ENCODE data around the gene RGS11. TPM values are rescaled to one million over a fixed set of nuclear protein-coding genes. Genes with fewer than 3 reads are reported as not detected.
"Not testable (repeated sequence)": the region's sequence is repeated elsewhere in the genome, so short reads cannot be mapped to it uniquely, and the experiment has no call there.

Gene RGS11
- total RNA-seq, 8 experiments from 2014 or later: 0.22 to 12.5 (median 1.7) TPM

- in situ Hi-C loops (cut with MboI; ENCODE audit: low pct_unique_long_range_greater_than_20kb in 2 of 9, low sequenced_read_pairs in 9 of 9, unreplicated experiment in 9 of 9): no loop called here
- no peak overlapping the region for H3K4me3 ChIP-seq
- ATAC-seq (replicated peaks in 6 of 8): no peak
- H3K4me1 ChIP-seq (replicated peaks in 1 of 2): peaks cover 0 to 6% of the 10 kb centered on the region in 2 donors
- no peak overlapping the region for H3K27ac ChIP-seq
- 80 to 90% methylated on average over 1 to 2 of the region's 34 CpGs; no CpG with 5 or more reads in 8 of the 10 experiments for WGBS, 10 experiments
Measured at GRCh38 chr16:270381-271255, 5.1 kb downstream of the RGS11 start.

GRCh38 chr16:269061-269796, 6.5 kb downstream of the RGS11 start:
- in situ Hi-C loops (cut with MboI; ENCODE audit: low pct_unique_long_range_greater_than_20kb in 2 of 9, low sequenced_read_pairs in 9 of 9, unreplicated experiment in 9 of 9): no loop called here
- no peak overlapping the region for H3K27ac ChIP-seq
- H3K4me3 ChIP-seq: no peak overlapping the region
- 37 to 100% (median 75%) methylated on average over 1 to 4 of the region's 24 CpGs; no CpG with 5 or more reads in 6 of the 10 experiments for WGBS, 10 experiments
- H3K4me1 ChIP-seq (replicated peaks in 1 of 2): no peaks in the 10 kb centered on the region
- no peak for ATAC-seq (replicated peaks in 6 of 8)

GRCh38 chr16:268141-269053, 7.3 kb downstream of the RGS11 start:
- in situ Hi-C loops (cut with MboI; ENCODE audit: low pct_unique_long_range_greater_than_20kb in 2 of 9, low sequenced_read_pairs in 9 of 9, unreplicated experiment in 9 of 9): no loop called here
- no peak for ATAC-seq (replicated peaks in 6 of 8)
- Histone ChIP-seq H3K4me1 (replicated peaks in 1 of 2) (no peaks in the 10 kb centered on the region), H3K4me3 (no peak overlapping the region), H3K27ac (no peak overlapping the region)
- 0 to 88% (median 84%) methylated on average over 1 to 17 of the region's 40 CpGs; no CpG with 5 or more reads in 3 of the 10 experiments for WGBS, 10 experiments

GRCh38 chr16:267562-267961, 8.2 kb downstream of the RGS11 start:
- H3K4me3 ChIP-seq; ATAC-seq (replicated peaks in 6 of 8); H3K27ac ChIP-seq; H3K4me1 ChIP-seq (replicated peaks in 1 of 2); in situ Hi-C loops (cut with MboI; ENCODE audit: low pct_unique_long_range_greater_than_20kb in 2 of 9, low sequenced_read_pairs in 9 of 9, unreplicated experiment in 9 of 9): not testable (repeated sequence)
- WGBS, 10 experiments: 75 to 100% (median 89%) methylated on average over 2 to 5 of the region's 17 CpGs; no CpG with 5 or more reads in 3 of the 10 experiments

- Histone ChIP-seq H3K27ac (no peak overlapping the region), H3K4me3 (no peak overlapping the region), H3K4me1 (replicated peaks in 1 of 2) (no peaks in the 10 kb centered on the region)
- WGBS, 10 experiments: 20 to 95% (median 62%) methylated on average over 1 to 8 of the region's 25 CpGs; no CpG with 5 or more reads in 6 of the 10 experiments
- ATAC-seq (replicated peaks in 6 of 8): peak in 4 of 8 experiments; percentile 3 to 21 (median 8)
- in situ Hi-C loops (cut with MboI; ENCODE audit: low pct_unique_long_range_greater_than_20kb in 2 of 9, low sequenced_read_pairs in 9 of 9, unreplicated experiment in 9 of 9): no loop called here
Measured at GRCh38 chr16:266258-267164, 9.2 kb downstream of the RGS11 start.

- Histone ChIP-seq H3K4me1 (replicated peaks in 1 of 2) (no peaks in the 10 kb centered on the region), H3K4me3 (no peak overlapping the region), H3K27ac (no peak overlapping the region)
- ATAC-seq (replicated peaks in 6 of 8): peak in 3 of 8 experiments; percentile 2 to 35 (median 31)
- in situ Hi-C loops (cut with MboI; ENCODE audit: low pct_unique_long_range_greater_than_20kb in 2 of 9, low sequenced_read_pairs in 9 of 9, unreplicated experiment in 9 of 9): no loop called here
- 60 to 100% (median 80%) methylated on average over 1 to 5 of the region's 12 CpGs; no CpG with 5 or more reads in 4 of the 10 experiments for WGBS, 10 experiments
Measured at GRCh38 chr16:265711-266110, 10.0 kb downstream of the RGS11 start.

GRCh38 chr16:265002-265529, 10.7 kb downstream of the RGS11 start:
- no peaks in the 10 kb centered on the region for H3K4me1 ChIP-seq (replicated peaks in 1 of 2)
- WGBS, 10 experiments: 100% methylated on average over 1 of the region's 14 CpGs; no CpG with 5 or more reads in 9 of the 10 experiments
- in situ Hi-C loops (cut with MboI; ENCODE audit: low pct_unique_long_range_greater_than_20kb in 2 of 9, low sequenced_read_pairs in 9 of 9, unreplicated experiment in 9 of 9): no loop called here
- ATAC-seq (replicated peaks in 6 of 8): no peak
- no peak overlapping the region for H3K27ac ChIP-seq
- H3K4me3 ChIP-seq: no peak overlapping the region

- no peak overlapping the region for H3K4me3 ChIP-seq
- no peak overlapping the region for H3K27ac ChIP-seq
- ATAC-seq (replicated peaks in 6 of 8): no peak
- H3K4me1 ChIP-seq (replicated peaks in 1 of 2): no peaks in the 10 kb centered on the region
- in situ Hi-C loops (cut with MboI; ENCODE audit: low pct_unique_long_range_greater_than_20kb in 2 of 9, low sequenced_read_pairs in 9 of 9, unreplicated experiment in 9 of 9): no loop called here
- WGBS, 10 experiments: 90% methylated on average over 2 to 6 of the region's 23 CpGs; no CpG with 5 or more reads in 8 of the 10 experiments
Measured at GRCh38 chr16:264440-264951, 11.2 kb downstream of the RGS11 start.

GRCh38 chr16:263944-264343, 11.8 kb downstream of the RGS11 start:
- WGBS, 10 experiments: 96% methylated on average over 5 of the region's 17 CpGs; no CpG with 5 or more reads in 9 of the 10 experiments
- no peak overlapping the region for H3K4me3 ChIP-seq
- in situ Hi-C loops (cut with MboI; ENCODE audit: low pct_unique_long_range_greater_than_20kb in 2 of 9, low sequenced_read_pairs in 9 of 9, unreplicated experiment in 9 of 9): no loop called here
- no peak overlapping the region for H3K27ac ChIP-seq
- no peak for ATAC-seq (replicated peaks in 6 of 8)
- H3K4me1 ChIP-seq (replicated peaks in 1 of 2): no peaks in the 10 kb centered on the region

GRCh38 chr16:263182-263774, 12.5 kb downstream of the RGS11 start:
- in situ Hi-C loops (cut with MboI; ENCODE audit: low pct_unique_long_range_greater_than_20kb in 2 of 9, low sequenced_read_pairs in 9 of 9, unreplicated experiment in 9 of 9): no loop called here
- H3K4me3 ChIP-seq: no peak overlapping the region
- no peak for ATAC-seq (replicated peaks in 6 of 8)
- H3K4me1 ChIP-seq (replicated peaks in 1 of 2): no peaks in the 10 kb centered on the region
- WGBS, 10 experiments: 90 to 100% (median 100%) methylated on average over 1 to 6 of the region's 35 CpGs; no CpG with 5 or more reads in 5 of the 10 experiments
- no peak overlapping the region for H3K27ac ChIP-seq

GRCh38 chr16:262121-262745, 13.5 kb downstream of the RGS11 start:
- ATAC-seq (replicated peaks in 6 of 8): no peak
- in situ Hi-C loops (cut with MboI; ENCODE audit: low pct_unique_long_range_greater_than_20kb in 2 of 9, low sequenced_read_pairs in 9 of 9, unreplicated experiment in 9 of 9): no loop called here
- no peaks in the 10 kb centered on the region for H3K4me1 ChIP-seq (replicated peaks in 1 of 2)
- H3K27ac ChIP-seq: no peak overlapping the region
- no peak overlapping the region for H3K4me3 ChIP-seq
- WGBS, 10 experiments: 80 to 100% (median 94%) methylated on average over 1 to 10 of the region's 29 CpGs; no CpG with 5 or more reads in 3 of the 10 experiments
